GM20000 (cell line): ENCODE data around the gene CCDC17.

Experiments used
- DNase-seq: peaks from one replicate; pipeline ENCODE4 v3.0.0; 2012; ENCODE audit warnings: low spot score
- CTCF ChIP-seq: IDR thresholded peaks from 2 replicates; pipeline ENCODE4 v1.5.1; 2012; ENCODE audit warnings: mild to moderate bottlenecking, control low read depth; ENCODE audit errors: extremely low read depth, missing control alignments

The CCDC17 gene

GRCh38 chr1:45659222-45659621 lies 35.4 kb upstream of the CCDC17 start:
- no peak for DNase-seq
- no peak for TF ChIP-seq CTCF

GRCh38 chr1:45658171-45658570 lies 34.3 kb upstream of the CCDC17 start:
- DNase-seq, result no peak
- TF ChIP-seq CTCF, result no peak

- TF ChIP-seq CTCF, result no peak
- no peak for DNase-seq
These were observed 32.8 kb upstream of the CCDC17 start for GRCh38 chr1:45656573-45657226.

GRCh38 chr1:45654540-45655280 lies 30.9 kb upstream of the CCDC17 start:
- DNase-seq, result no peak
- no peak for TF ChIP-seq CTCF

- TF ChIP-seq CTCF, result no peak
- DNase-seq, result no peak
These were observed 23.6 kb upstream of the CCDC17 start for GRCh38 chr1:45647248-45648021.

- no peak for DNase-seq
- no peak for TF ChIP-seq CTCF
These were observed 20.8 kb upstream of the CCDC17 start for GRCh38 chr1:45644661-45645060.

- no peak for TF ChIP-seq CTCF
- no peak for DNase-seq
These were observed 20.1 kb upstream of the CCDC17 start for GRCh38 chr1:45643978-45644377.
